ENCODE data around the gene KRTAP10-2. TPM values are rescaled to one million over a fixed set of nuclear protein-coding genes. Genes with fewer than 3 reads are reported as not detected.

Gene KRTAP10-2
- total and polyA plus RNA-seq, 2 donors: not detected

GRCh38 chr21:44548922-44549321 lies 2.4 kb downstream of the KRTAP10-2 start:
- DNase-seq (ENCODE audit: low read depth in 6 of 9, low spot score in 9 of 9): no peak
- H3K4me3 ChIP-seq (ENCODE audit: low read length in 2 of 2): no peak overlapping the region
- H3K4me1 ChIP-seq (ENCODE audit: control insufficient read depth in 2 of 2, insufficient read depth in 2 of 2, low read length in 2 of 2): peaks cover 0 to 6% of the 10 kb centered on the region in 2 donors
- H3K36me3 ChIP-seq (ENCODE audit: control insufficient read depth in 2 of 2, insufficient read depth in 2 of 2, low read length in 1 of 2): no peaks in the 10 kb centered on the region
- 57% methylated on average over 14 of the region's 14 CpGs for WGBS
- H3K27ac ChIP-seq (ENCODE audit: low read depth in 1 of 2, low read length in 1 of 2): peak overlapping the region in 1 of 2 donors; percentile 33
- peaks cover 0 to 6% of the 10 kb centered on the region in 2 donors for H3K27me3 ChIP-seq (ENCODE audit: control insufficient read depth in 2 of 2, insufficient read depth in 1 of 2, low read length in 1 of 2)
- H3K9me3 ChIP-seq (ENCODE audit: control insufficient read depth in 2 of 2, insufficient read depth in 1 of 2, low read length in 1 of 2): peaks cover 2 to 4% of the 10 kb centered on the region in 2 donors

DNA sequence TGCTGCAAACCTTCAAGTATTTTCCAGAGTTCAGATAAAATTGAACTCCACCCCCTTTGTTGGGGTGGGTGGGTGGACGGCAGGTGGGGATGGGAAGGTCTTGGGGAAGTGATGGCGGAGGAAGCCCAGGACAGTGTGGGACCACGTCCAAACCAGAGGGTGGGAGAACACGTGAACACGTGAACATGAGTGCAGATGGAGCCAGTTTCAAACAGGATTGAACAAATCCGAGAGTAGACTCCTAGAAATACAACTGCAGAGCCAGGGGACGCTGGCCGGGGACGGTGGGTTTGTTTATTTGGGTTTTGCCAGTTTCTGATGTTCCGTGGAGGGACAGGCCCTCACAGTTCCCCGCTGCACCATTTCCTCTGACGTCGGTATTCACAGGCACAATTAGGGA lies 2.9 kb downstream of the KRTAP10-2 start:
- peak overlapping the region in 1 of 2 donors; percentile 33 for H3K27ac ChIP-seq (ENCODE audit: low read depth in 1 of 2, low read length in 1 of 2)
- H3K9me3 ChIP-seq (ENCODE audit: control insufficient read depth in 2 of 2, insufficient read depth in 1 of 2, low read length in 1 of 2): peaks cover 2 to 4% of the 10 kb centered on the region in 2 donors
- WGBS: 79% methylated on average over 13 of the region's 13 CpGs
- H3K36me3 ChIP-seq (ENCODE audit: control insufficient read depth in 2 of 2, insufficient read depth in 2 of 2, low read length in 1 of 2): no peaks in the 10 kb centered on the region
- DNase-seq (ENCODE audit: low read depth in 6 of 9, low spot score in 9 of 9): no peak
- peaks cover 0 to 6% of the 10 kb centered on the region in 2 donors for H3K4me1 ChIP-seq (ENCODE audit: control insufficient read depth in 2 of 2, insufficient read depth in 2 of 2, low read length in 2 of 2)
- peaks cover 0 to 6% of the 10 kb centered on the region in 2 donors for H3K27me3 ChIP-seq (ENCODE audit: control insufficient read depth in 2 of 2, insufficient read depth in 1 of 2, low read length in 1 of 2)
- no peak overlapping the region for H3K4me3 ChIP-seq (ENCODE audit: low read length in 2 of 2)

GRCh38 chr21:44547656-44548331 lies 3.5 kb downstream of the KRTAP10-2 start:
- H3K9me3 ChIP-seq (ENCODE audit: control insufficient read depth in 2 of 2, insufficient read depth in 1 of 2, low read length in 1 of 2): peaks cover 2 to 4% of the 10 kb centered on the region in 2 donors
- peaks cover 0 to 5% of the 10 kb centered on the region in 2 donors for H3K27me3 ChIP-seq (ENCODE audit: control insufficient read depth in 2 of 2, insufficient read depth in 1 of 2, low read length in 1 of 2)
- H3K4me3 ChIP-seq (ENCODE audit: low read length in 2 of 2): no peak overlapping the region
- peak overlapping the region in 1 of 2 donors; percentile 31 for H3K27ac ChIP-seq (ENCODE audit: low read depth in 1 of 2, low read length in 1 of 2)
- peaks cover 0 to 6% of the 10 kb centered on the region in 2 donors for H3K4me1 ChIP-seq (ENCODE audit: control insufficient read depth in 2 of 2, insufficient read depth in 2 of 2, low read length in 2 of 2)
- 50% methylated on average over 5 of the region's 5 CpGs for WGBS
- DNase-seq (ENCODE audit: low read depth in 6 of 9, low spot score in 9 of 9): peak in 3 of 9 donors; percentile 8 to 51 (median 18)
- no peaks in the 10 kb centered on the region for H3K36me3 ChIP-seq (ENCODE audit: control insufficient read depth in 2 of 2, insufficient read depth in 2 of 2, low read length in 1 of 2)

GRCh38 chr21:44544566-44544965 lies 6.7 kb downstream of the KRTAP10-2 start:
- H3K9me3 ChIP-seq (ENCODE audit: control insufficient read depth in 2 of 2, insufficient read depth in 1 of 2, low read length in 1 of 2): peaks cover 2 to 4% of the 10 kb centered on the region in 2 donors
- H3K27ac ChIP-seq (ENCODE audit: low read depth in 1 of 2, low read length in 1 of 2): no peak overlapping the region
- peaks cover 0 to 4% of the 10 kb centered on the region in 2 donors for H3K27me3 ChIP-seq (ENCODE audit: control insufficient read depth in 2 of 2, insufficient read depth in 1 of 2, low read length in 1 of 2)
- H3K4me1 ChIP-seq (ENCODE audit: control insufficient read depth in 2 of 2, insufficient read depth in 2 of 2, low read length in 2 of 2): peaks cover 0 to 6% of the 10 kb centered on the region in 2 donors
- 78% methylated on average over 3 of the region's 3 CpGs for WGBS
- no peaks in the 10 kb centered on the region for H3K36me3 ChIP-seq (ENCODE audit: control insufficient read depth in 2 of 2, insufficient read depth in 2 of 2, low read length in 1 of 2)
- no peak for DNase-seq (ENCODE audit: low read depth in 6 of 9, low spot score in 9 of 9)
- H3K4me3 ChIP-seq (ENCODE audit: low read length in 2 of 2): no peak overlapping the region

GRCh38 chr21:44542716-44543115 lies 8.6 kb downstream of the KRTAP10-2 start:
- Histone ChIP-seq H3K27me3 (ENCODE audit: control insufficient read depth in 2 of 2, insufficient read depth in 1 of 2, low read length in 1 of 2) (peaks cover 0 to 2% of the 10 kb centered on the region in 2 donors), H3K27ac (ENCODE audit: low read depth in 1 of 2, low read length in 1 of 2) (no peak overlapping the region), H3K4me3 (ENCODE audit: low read length in 2 of 2) (no peak overlapping the region), H3K4me1 (ENCODE audit: control insufficient read depth in 2 of 2, insufficient read depth in 2 of 2, low read length in 2 of 2) (peaks cover 0 to 2% of the 10 kb centered on the region in 2 donors), H3K36me3 (ENCODE audit: control insufficient read depth in 2 of 2, insufficient read depth in 2 of 2, low read length in 1 of 2) (no peaks in the 10 kb centered on the region), H3K9me3 (ENCODE audit: control insufficient read depth in 2 of 2, insufficient read depth in 1 of 2, low read length in 1 of 2) (peaks cover 0 to 4% of the 10 kb centered on the region in 2 donors)
- DNase-seq (ENCODE audit: low read depth in 6 of 9, low spot score in 9 of 9): no peak
- 93% methylated on average over 1 of the region's 1 CpG for WGBS

GRCh38 chr21:44540741-44541288 lies 10.5 kb downstream of the KRTAP10-2 start:
- H3K4me1 ChIP-seq (ENCODE audit: control insufficient read depth in 2 of 2, insufficient read depth in 2 of 2, low read length in 2 of 2): no peaks in the 10 kb centered on the region
- 89% methylated on average over 11 of the region's 11 CpGs for WGBS
- H3K27me3 ChIP-seq (ENCODE audit: control insufficient read depth in 2 of 2, insufficient read depth in 1 of 2, low read length in 1 of 2): peaks cover 0 to 4% of the 10 kb centered on the region in 2 donors
- no peaks in the 10 kb centered on the region for H3K36me3 ChIP-seq (ENCODE audit: control insufficient read depth in 2 of 2, insufficient read depth in 2 of 2, low read length in 1 of 2)
- no peaks in the 10 kb centered on the region for H3K9me3 ChIP-seq (ENCODE audit: control insufficient read depth in 2 of 2, insufficient read depth in 1 of 2, low read length in 1 of 2)
- no peak overlapping the region for H3K4me3 ChIP-seq (ENCODE audit: low read length in 2 of 2)
- no peak for DNase-seq (ENCODE audit: low read depth in 6 of 9, low spot score in 9 of 9)
- H3K27ac ChIP-seq (ENCODE audit: low read depth in 1 of 2, low read length in 1 of 2): no peak overlapping the region

DNA sequence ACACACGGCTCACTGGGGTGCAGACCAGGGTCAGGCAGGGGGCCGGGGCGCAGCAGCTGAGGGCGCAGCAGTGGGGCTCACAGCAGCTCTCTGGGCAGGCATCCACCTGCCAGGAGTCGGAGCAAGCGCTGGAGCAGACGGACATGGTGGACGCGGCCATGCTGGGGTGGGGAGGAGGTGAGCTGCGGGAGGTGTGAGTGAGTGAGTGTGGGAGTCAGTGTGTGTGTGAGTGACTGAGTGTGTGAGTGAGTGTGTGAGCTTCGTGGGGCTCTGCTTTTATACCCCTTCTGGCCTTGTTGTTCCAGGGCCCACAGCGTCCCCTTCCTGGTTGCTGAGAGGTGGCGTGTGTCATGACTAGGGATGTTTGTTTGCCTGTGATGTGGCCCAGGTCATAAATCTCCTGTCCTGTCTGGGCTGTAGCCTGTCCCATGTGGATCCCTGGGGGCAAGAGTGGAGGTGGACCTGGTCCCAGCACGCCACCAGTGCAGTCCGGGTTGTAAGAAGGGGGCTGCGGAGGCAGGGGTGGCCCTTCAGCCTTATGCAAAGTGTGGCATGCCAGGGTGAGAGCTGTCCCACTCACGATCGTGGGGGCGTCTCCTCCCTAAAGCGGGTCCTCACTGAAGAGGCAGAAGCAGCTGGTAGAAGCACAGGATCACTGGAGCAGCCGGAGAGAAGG lies 11.2 kb downstream of the KRTAP10-2 start, which contains the start of gene KRTAP10-1:
Gene KRTAP10-1 (minus strand): TSS at position 205 of the 676 bp plus-strand sequence. CDS start 45 bp downstream, at position 160.
- no peaks in the 10 kb centered on the region for H3K36me3 ChIP-seq (ENCODE audit: control insufficient read depth in 2 of 2, insufficient read depth in 2 of 2, low read length in 1 of 2)
- peaks cover 0 to 4% of the 10 kb centered on the region in 2 donors for H3K27me3 ChIP-seq (ENCODE audit: control insufficient read depth in 2 of 2, insufficient read depth in 1 of 2, low read length in 1 of 2)
- no peak for DNase-seq (ENCODE audit: low read depth in 6 of 9, low spot score in 9 of 9)
- no peaks in the 10 kb centered on the region for H3K9me3 ChIP-seq (ENCODE audit: control insufficient read depth in 2 of 2, insufficient read depth in 1 of 2, low read length in 1 of 2)
- H3K4me1 ChIP-seq (ENCODE audit: control insufficient read depth in 2 of 2, insufficient read depth in 2 of 2, low read length in 2 of 2): no peaks in the 10 kb centered on the region
- 82% methylated on average over 21 of the region's 21 CpGs for WGBS
- no peak within 1 kb of the TSS for H3K27ac ChIP-seq (ENCODE audit: low read depth in 1 of 2, low read length in 1 of 2)
- no peak within 1 kb of the TSS for H3K4me3 ChIP-seq (ENCODE audit: low read length in 2 of 2)

GRCh38 chr21:44539046-44539445 lies 12.3 kb downstream of the KRTAP10-2 start:
- no peaks in the 10 kb centered on the region for H3K36me3 ChIP-seq (ENCODE audit: control insufficient read depth in 2 of 2, insufficient read depth in 2 of 2, low read length in 1 of 2)
- no peak overlapping the region for H3K4me3 ChIP-seq (ENCODE audit: low read length in 2 of 2)
- peaks cover 0 to 4% of the 10 kb centered on the region in 2 donors for H3K27me3 ChIP-seq (ENCODE audit: control insufficient read depth in 2 of 2, insufficient read depth in 1 of 2, low read length in 1 of 2)
- H3K27ac ChIP-seq (ENCODE audit: low read depth in 1 of 2, low read length in 1 of 2): no peak overlapping the region
- no peaks in the 10 kb centered on the region for H3K4me1 ChIP-seq (ENCODE audit: control insufficient read depth in 2 of 2, insufficient read depth in 2 of 2, low read length in 2 of 2)
- no peak for DNase-seq (ENCODE audit: low read depth in 6 of 9, low spot score in 9 of 9)
- WGBS: 80% methylated on average over 14 of the region's 14 CpGs
- no peaks in the 10 kb centered on the region for H3K9me3 ChIP-seq (ENCODE audit: control insufficient read depth in 2 of 2, insufficient read depth in 1 of 2, low read length in 1 of 2)
